NCI-H510A (cell line): Measurements from ENCODE around the gene MMUT.
"Not testable (repeated sequence)": the region's sequence is repeated elsewhere in the genome, so short reads cannot be mapped to it uniquely, and the experiment has no call there.

Source experiments
- DNase-seq: peaks from one replicate; lab custom pipeline; 2025; lab: John Stamatoyannopoulos, UW

The MMUT gene

DNA sequence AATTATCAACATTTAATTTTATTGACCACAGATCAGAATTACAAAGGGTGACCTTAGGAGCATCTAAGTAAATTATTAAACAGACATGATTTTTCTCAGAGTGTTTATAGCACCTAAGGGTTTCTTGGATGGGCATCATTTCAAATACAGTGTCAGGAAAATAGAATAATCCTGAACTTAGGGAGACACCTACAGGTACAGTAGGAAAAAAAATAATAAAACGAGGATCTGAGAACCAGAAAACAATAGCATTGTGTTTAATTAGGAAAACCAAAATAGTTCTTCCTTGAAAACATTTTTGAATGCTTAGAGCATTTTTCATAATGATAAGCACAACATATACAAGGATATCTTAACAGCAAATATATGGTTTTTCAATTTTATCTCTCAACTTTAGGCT lies 39.2 kb downstream of the MMUT start:
- DNase-seq = no peak

DNA sequence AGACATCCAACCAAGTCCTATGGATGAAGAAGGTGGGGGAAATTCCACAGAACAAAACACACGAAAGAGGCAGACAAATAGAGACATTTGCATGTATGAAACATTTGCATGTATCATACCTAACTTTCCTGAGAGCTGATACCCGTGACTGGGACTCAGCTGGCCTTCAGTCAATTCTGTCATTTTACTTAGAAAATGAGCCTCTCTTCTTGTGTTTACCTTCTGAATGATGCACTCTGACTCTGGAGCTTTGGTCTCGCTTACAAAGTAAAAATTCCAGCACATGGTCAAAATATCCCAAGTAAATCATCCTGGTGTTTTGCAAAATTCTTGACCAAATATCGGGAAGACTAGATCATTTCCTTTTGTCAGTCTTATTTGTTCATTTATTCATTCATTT lies 46.9 kb downstream of the MMUT start:
- DNase-seq = no peak

DNA sequence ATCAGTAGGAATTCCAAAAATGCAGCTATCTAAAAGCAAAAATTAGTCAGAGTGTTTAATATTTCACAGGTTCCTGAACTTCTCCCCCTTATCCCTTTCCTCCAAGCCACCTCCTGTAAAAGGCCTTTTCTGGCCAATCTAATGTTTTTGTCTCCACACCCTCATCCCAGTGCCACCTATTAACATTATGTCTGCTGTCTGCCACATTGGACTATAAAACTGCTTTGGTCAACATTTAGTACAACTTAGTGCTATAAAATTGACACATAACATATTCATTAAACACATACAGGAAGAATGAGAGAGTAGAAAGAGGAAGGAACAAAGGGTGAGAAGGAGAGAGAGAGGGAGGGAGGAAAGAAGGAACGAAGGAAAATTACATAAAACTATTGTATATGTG lies 47.7 kb downstream of the MMUT start:
- DNase-seq = no peak

DNA sequence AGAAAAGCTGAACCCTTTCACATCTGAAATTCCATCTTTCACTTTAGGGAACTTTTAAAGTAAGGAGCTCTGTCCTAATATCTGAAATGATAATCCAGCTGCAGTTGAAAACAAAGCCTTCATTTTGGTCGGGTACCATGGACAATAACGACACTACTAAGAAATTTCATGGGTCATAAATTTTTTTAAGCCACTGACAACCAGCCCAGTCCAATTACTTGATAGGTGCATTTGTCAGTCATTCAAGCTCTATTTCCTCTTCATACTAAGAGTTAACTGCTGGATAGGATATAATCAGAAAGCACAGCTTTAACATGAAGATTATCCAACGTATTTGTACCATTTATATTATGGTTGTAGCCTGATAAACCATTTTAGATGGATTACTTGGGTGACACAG lies 52.5 kb downstream of the MMUT start:
- no peak for DNase-seq

DNA sequence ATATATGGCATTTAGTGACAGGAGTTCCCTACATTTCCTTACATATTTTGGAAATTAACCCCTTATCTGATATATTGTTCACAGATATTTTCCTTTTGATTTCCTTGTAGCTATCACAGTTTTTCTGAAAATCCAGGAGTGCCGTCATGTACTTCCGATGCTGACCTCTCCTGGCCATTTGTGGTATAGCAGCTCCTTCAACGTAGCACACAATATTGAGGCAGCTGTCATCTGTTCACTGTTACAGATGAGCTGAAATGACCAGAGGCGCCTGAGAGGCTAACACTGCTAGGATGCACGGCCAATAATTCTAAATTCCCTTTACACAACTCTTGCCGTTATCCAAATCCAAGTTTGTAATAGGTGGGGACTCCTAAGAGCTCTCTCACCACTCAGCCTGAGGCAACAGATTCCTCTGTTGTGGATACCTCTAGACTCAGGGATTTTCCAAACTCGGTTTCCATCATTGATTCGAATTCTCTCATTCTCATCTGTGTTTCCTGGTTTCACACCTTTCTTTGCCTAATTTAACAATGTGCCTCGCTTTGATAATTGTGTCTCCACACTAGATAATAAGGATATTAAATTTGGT lies 53.0 kb downstream of the MMUT start:
- DNase-seq = peak; percentile 18

DNA sequence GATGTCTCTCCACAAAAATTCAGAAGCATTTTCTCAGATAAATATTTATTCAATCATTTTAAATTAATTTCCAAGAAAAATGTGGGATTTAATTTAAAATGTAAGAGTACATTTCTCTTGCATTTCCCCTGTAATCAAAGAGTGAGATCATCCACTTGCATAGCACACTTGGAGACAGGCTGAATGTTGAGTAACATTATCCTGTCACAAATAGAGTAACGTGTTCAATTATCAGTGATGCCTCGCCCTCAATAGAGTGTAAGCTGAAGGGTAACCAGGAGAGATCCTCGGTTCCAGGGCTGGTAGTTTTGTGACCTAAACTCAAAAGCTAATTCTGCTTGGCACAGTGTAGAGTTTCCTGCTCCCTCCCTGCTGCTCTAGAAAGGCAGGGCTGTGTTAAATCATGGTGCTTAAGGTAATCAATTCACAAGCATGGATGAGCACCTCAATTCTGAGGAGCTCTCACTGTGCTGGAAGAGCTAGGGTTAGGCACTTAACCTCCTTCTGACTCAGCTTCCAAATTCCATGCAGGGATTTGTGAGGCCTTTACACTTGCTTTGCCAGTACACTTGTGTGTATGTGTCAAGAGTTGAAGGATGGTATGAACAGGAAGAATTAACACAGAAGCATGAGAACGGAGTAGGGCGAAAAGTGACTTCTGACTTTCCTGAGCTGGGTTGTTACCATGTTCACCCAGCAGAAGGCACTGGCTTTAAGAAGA lies 56.6 kb downstream of the MMUT start:
- no peak for DNase-seq

DNA sequence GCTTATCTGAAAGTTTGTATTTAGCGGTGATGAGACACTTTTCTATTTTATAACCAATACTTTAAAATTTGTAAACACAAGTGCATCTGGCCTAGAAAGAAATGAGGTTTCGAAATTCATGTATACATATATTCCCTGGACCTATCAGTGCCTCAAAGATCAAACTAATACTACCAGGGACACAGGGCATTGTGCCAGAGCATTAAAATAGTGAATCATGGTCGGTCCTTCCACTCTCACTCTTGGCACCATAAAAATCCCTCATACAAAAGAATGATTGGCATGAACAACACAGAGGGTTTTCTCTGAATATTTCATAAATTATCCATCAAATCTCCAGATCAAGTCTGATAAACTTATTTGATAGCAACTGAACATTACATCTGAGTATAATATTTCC lies 62.0 kb downstream of the MMUT start:
- DNase-seq = no peak

DNA sequence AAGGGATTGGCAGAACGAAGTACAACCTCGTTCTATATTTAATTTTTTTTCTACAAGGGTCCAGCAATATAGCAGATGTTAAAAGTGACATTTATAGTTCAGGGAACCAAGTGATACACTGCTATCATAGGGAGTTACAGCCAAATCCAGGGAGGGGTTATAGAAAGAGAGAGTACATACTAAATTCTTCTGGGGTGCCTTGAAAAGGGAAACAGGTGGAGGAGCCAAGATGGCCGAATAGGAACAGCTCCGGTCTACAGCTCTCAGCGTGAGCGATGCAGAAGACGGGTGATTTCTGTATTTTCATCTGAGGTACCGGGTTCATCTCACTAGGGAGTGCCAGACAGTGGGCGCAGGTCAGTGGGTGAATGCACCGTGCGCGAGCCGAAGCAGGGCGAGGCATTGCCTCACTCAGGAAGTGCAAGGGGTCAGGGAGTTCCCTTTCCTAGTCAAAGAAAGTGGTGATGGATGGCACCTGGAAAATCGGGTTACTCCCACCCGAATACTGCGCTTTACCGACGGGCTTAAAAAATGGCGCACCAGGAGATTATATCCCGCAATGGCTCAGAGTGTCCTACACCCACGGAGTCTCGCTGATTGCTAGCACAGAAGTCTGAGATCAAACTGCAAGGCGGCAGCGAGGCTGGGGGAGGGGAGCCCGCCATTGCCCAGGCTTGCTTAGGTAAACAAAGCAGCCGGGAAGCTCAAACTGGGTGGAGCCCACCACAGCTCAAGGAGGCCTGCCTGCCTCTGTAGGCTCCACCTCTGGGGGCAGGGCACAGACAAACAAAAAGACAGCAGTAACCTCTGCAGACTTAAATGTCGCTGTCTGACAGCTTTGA lies 76.2 kb downstream of the MMUT start:
- not testable (repeated sequence) for DNase-seq

DNA sequence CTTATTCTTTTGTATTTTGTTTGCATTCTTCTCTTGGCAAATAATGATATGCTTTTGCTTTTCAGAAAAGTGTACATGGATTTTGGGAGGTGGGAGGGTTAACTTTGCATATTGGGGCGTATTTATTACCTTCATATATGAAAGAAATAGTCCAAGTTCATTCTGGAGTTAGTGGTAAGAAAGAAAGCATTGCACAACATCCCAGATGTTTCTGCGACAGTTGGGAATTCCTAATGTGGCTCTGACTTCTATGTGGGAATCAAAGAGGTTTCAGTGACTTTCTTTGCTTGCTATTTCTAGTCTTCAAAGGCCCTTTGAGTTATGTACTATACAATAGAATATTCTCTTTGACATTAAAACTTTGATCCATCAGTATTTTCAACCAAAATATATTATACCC lies 78.1 kb downstream of the MMUT start:
- no peak for DNase-seq
